HTR-8/SVneo (cell line): ENCODE measurements around the gene DOC2A.
A peak's percentile ranks its signal among the peaks of the same experiment; 100 is the strongest.
"Not testable (repeated sequence)": the region's sequence is repeated elsewhere in the genome, so short reads cannot be mapped to it uniquely, and the experiment has no call there.

Experiments
- DNase-seq: peaks from one replicate; pipeline ENCODE4 v3.0.0; 2011; ENCODE audit warnings: low spot score, mixed read lengths; ENCODE audit not compliant: insufficient read length
- FAIRE-seq: peaks from 2 replicates; lab custom pipeline; 2011; peaks lifted over from hg19 to GRCh38; lab: Jason Lieb, UNC

The DOC2A gene

GRCh38 chr16:29975811-29976511, 34.9 kb downstream of the DOC2A start:
- FAIRE-seq (no peak), DNase-seq (no peak)

- FAIRE-seq, result no peak
- no peak for DNase-seq
Observed at GRCh38 chr16:29975134-29975538, 35.7 kb downstream of the DOC2A start.

DNA sequence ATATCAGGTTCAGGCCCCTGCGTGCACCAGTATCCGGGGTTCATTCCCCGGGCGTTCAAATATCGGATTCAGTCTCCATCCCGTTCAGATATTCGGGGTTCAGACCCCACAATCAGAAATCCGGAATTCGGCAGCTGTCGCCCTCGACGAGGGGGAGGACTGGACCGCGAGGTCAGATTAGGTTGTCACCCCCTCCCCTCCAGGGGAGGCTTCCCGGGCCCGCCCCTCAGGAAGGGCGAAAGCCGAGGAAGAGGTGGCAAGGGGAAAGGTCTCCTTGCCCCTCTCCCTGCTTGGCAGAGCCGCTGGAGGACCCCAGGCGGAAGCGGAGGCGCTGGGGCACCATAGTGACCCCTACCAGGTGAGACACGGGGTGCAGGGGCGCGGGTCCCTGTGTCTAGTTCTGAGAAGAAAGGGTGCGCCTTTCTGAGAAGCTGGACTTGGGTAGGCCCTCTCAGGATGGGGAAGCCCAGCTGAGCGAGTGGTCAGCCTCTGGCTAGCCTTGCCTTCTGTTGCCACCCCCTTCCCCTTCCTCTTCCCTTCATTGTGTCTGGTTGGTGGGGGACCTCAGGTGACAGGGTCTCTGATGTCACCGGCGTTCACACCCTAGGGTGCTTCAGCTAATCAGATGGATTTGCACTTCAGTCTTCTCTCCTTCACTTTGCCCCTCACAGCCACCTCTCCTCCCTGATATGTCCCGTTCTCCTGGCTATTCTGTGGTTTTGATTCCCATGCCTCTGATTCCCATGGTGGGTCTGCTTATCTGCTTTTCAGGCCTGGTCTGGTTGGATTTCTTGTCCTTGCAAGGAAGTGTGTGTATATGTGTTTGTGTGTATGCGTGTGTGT, 36.3 kb downstream of the DOC2A start:
- DNase-seq, result peak; percentile 17
- FAIRE-seq, result no peak

DNA sequence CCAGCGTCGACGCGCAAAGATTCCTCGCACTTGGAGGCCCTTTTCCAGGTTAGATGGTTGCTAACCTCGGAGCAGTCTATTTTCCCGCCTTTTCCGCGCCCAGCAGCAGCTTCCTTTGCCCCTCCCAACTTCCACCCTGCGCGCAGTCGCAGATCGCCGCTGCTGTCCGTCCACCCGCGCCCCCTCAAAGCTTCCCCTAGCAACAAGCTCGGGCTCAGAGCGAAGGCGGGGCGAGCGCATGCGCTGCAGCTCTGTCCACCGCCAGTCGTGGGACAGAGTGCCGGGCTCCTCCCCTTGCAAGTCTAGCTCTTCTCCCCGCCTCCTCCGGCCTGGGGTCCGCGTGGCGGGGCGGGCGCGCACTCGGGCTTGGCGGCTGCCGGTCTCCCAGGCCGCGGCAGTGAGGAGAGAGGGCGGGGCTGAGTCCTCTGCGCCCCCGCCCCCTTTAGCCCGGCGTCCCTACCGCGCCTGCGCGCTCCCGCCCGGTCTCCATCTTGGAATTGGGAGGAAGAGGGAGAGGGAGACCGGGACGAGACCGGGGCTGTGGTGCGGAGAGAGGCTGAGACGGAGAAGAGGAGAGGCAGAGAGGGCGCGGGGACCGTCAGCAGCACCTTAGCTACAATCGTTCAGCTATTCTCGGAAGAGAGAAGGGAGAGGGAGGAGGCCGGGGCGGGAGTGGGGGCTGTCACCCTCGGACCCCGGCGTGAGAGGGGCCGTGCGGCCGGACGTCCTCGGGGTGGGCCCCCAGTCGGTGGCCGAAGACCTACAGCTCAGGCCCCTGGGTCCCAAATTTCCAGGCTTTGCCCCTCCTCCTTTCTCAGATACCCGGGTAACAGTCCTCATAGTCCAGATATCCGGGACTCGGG, 37.2 kb downstream of the DOC2A start, which contains the start of gene TAOK2:
TAOK2 (plus strand) TSS at position 485 of the 863 bp plus-strand sequence. CDS start 3,905 bp downstream, outside the sequence.
- DNase-seq (peak; percentile 98), FAIRE-seq (peak; percentile 62)

- no peak for DNase-seq
- no peak for FAIRE-seq
Observed at GRCh38 chr16:29972992-29973383, 37.8 kb downstream of the DOC2A start.

DNA sequence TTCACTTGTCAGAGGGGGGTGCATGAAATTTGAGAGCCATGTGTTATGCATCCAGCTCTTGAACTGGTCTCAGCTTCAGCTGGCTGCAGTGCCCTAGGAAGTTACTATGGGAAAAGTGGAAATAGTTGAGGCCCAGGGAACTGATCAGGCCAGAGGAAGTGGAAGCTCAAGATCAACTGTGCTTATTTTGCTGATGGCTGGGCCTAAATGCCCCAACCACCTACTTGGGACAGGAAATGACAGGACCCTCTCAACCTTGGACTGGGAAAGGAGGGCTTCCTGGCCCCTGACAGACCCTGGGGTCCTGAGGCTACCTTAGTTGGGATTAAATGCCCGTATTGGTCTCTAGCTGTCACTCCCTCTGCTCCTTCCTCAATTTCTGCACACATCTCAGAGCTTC, 38.3 kb downstream of the DOC2A start:
- FAIRE-seq (no peak), DNase-seq (no peak)

DNA sequence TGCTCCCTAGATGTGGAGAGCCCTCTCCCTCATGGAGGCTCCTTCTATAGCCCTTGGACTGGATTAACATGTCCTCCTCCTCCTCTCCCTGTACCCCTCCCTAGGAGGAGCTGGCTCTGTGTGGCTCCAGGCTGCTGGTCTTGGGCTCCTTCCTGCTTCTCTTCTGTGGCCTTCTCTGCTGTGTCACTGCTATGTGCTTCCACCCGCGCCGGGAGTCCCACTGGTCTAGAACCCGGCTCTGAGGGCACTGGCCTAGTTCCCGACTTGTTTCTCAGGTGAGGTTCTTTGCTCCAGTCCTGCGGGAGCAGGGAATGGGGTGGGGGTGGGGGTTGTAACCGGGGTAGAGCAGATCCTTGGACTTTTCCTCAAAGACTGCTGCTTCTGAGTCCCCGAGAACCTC, 39.5 kb downstream of the DOC2A start:
- no peak for FAIRE-seq

DNA sequence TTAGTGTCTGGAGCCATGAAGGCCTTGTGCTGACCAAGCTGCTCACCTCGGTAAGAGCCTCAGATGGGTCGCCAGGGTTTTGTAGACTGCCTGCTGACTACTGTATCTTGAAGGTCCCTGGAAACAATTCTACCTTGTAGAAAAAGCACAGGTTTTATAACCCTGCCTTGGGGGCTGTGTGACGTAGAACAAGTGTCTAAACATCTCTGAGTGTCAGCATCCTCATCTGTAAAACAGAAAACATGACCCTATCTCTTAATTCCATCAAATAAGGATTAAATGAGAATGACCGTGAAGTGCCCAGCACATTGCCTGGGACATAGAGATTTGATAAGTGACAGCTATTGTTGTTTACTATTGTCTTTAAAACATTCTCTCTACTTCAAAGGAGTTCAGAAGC, 42.6 kb downstream of the DOC2A start:
- FAIRE-seq (no peak), DNase-seq (no peak)

More for the DNA sequence above, 39.5 kb downstream of the DOC2A start:
- DNase-seq, result no peak

- no peak for FAIRE-seq
- no peak for DNase-seq
Observed at GRCh38 chr16:29963021-29963743, 47.6 kb downstream of the DOC2A start.

DNA sequence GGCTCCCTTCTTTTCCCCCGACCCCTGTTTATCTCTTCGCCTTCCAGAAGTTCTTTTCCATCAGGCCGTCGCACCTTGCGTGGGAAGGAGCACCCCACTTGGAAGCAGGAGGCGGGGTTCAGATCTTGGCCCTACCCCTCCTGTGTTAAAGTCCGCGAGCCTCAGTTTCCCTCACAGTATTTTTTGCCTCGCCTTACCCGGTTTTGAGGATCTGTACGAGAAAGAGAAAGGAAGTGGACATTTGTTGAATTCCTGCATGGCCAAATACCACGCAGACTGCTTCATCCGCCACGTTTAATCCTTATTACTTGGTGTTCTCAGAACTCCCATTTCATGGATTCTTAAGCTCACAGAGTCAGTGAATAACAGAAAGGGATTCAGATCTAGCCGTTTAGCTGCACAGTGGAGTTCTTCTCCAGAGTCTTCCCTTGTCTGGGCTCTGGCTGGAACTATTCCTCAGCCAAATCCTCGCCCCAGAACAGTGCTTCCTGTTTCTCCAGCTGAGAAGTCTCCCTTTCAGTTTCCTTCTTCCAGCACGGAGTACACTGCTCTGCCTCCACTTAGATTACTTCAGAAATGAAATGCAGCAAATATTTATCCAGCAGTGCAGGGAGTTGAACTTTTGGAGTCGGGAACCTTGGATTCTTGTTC, 48.4 kb downstream of the DOC2A start:
- FAIRE-seq (no peak), DNase-seq (no peak)

DNA sequence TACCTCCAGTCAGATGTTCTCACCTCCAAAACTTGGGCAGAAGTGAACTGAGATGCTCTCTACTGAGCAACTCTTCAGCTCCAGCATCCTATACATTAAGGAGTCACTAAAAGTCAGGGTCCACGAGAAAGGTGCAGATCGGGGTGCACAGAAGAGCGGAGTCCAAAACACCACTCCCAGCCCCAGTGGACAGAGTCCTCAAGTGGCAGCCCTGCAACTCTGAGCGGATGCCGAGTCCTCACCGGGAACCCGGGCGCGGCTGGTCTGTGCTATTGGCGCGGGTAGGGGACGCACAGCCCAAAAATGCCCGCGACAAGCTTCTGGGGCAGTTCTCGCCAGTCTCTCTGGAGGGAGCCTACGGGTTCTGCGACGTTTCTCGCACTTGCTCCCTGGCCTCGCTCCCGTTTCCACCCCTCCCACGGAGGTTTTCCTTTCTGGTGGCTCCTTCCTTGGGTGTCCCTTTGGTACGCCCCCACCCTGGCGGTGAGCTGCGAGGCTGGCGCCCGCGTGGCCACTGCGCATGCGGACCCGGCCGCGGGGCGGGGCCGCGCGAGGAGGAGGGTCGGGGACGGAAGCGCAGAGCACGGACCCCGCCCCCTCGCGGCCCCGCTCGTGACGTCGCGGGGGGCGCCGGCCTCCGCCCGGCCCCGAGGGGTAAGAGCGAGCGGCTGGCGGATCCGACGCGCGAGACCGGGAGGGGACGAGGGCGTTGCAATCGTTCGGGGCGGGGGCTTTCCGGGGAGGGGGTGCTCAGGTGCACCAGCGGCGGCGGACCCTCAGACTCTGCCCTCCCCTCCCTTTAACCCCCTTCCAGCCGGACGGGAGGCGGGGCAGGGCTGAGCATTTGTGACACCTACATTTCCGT, 49.1 kb downstream of the DOC2A start, which contains the start of gene TMEM219:
TMEM219 (plus strand) TSS at position 601 of the 865 bp plus-strand sequence. CDS start 1,065 bp downstream, outside the sequence.
- DNase-seq (peak; percentile 96), FAIRE-seq (peak; percentile 44)

DNA sequence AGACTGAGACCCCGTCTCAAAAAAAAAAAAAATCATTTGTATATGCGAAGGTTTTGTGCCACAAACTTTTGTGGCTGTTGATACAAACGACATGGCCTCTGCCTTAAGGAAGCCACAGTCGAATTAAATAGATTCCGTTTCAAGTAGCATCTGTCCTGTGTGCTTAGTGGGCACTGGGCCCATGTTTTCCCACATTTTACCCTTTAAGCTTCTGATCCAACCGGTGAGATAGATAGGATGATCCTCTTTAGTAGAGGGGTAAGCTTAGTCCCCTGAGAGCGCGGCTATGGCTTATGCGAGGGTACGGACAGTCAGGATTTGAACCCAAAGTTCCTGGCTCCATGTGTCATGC, 49.7 kb downstream of the DOC2A start:
- DNase-seq (no peak), FAIRE-seq (no peak)

GRCh38 chr16:29959821-29960220, 51.0 kb downstream of the DOC2A start:
- not testable (repeated sequence) for FAIRE-seq, DNase-seq

DNA sequence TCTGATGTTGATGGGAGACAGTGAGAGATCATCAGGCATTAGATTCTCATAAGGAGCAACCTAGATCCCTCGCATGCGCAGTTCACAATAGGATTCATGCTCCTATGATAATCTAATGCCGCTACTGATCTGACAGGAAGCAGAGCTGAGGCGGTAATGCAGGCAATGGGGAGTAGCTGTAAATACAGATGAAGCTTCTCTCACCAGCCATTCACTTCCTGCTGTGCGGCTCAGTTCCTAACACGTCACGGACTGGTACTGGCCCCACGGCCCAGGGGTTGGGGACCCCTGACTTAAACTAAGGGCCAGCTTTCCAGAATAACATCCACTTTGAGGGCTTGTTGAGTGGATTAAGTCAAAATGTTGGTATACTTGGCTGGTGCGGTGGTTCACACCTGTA, 51.5 kb downstream of the DOC2A start:
- no peak for FAIRE-seq
- DNase-seq, result no peak

DNA sequence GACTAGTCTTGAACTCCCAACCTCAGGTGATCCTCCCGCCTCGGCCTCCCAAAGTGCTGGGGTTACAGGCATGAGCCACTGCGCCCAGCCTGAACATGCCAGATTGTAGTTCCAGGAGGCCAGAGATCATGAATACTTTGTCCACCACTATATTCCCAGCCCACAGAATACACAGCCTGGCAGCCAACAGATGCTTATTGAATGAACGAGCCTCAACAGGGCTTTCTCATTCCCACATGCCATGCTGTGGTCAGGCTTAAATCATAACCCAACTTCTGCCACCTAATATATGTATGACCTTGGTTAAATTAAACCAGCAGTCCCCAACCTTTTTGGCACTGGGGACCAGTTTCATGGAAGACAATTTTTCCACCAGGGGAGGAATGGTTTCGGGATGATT, 52.1 kb downstream of the DOC2A start:
- FAIRE-seq, result no peak

More for the DNA sequence above, 52.1 kb downstream of the DOC2A start:
- DNase-seq, result no peak
